ENCODE measurements around the gene COL16A1.

The COL16A1 gene

DNA sequence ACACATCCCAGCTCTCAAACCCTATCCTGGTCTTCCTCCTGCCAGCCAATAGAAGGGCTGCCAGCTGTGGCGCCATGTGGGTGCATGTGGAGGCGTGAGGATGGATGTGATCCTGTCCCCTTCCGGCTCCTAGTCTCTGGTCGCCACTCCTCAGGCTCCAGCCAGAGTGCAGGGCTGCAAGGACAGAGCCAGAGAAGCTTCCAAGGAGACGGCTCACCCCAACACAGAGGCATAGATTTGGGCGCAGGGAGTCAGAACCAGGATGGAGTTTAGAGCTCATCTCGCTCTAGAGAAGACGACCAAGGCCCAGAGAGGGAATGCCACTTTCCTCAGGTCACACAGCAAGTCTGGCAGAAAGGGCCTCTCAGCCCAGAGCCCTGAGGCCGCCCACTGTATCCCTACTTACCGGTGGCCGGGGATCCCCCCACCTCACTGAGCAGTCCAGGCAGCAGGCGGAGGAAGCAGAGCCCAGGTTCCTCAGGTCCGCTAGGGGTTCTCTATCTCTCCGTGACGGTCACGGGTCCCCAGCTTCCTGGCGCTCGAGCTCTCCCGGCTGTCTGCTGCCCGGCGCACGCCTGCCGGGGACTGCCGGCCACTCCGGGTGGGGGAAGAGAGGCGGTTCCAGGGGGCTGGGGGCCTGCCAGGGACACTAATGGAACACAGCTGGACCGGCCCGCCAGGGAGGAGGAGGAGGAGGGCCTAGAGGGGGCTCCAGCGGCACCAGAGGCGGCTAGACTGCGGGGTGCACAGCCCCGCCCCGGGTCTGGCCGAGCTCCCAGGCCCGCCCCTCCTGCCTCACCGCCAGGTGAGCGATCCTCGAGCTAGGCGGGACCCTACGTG is at the start of gene COL16A1:
TSS of gene COL16A1 (minus strand) at position 587 of the 840 bp plus-strand sequence. CDS start 1,824 bp downstream, outside the sequence.
- no peak for DNase-seq (ENCODE audit: extremely low read depth, low read depth)
- TF ChIP-seq, protein P1, sequence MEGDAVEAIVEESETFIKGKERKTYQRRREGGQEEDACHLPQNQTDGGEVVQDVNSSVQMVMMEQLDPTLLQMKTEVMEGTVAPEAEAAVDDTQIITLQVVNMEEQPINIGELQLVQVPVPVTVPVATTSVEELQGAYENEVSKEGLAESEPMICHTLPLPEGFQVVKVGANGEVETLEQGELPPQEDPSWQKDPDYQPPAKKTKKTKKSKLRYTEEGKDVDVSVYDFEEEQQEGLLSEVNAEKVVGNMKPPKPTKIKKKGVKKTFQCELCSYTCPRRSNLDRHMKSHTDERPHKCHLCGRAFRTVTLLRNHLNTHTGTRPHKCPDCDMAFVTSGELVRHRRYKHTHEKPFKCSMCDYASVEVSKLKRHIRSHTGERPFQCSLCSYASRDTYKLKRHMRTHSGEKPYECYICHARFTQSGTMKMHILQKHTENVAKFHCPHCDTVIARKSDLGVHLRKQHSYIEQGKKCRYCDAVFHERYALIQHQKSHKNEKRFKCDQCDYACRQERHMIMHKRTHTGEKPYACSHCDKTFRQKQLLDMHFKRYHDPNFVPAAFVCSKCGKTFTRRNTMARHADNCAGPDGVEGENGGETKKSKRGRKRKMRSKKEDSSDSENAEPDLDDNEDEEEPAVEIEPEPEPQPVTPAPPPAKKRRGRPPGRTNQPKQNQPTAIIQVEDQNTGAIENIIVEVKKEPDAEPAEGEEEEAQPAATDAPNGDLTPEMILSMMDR (IDR thresholded peaks at IDR 0.05; ENCODE audit: low read depth, low read length), result no peak; the same call in 1 of the 2 replicates

DNA sequence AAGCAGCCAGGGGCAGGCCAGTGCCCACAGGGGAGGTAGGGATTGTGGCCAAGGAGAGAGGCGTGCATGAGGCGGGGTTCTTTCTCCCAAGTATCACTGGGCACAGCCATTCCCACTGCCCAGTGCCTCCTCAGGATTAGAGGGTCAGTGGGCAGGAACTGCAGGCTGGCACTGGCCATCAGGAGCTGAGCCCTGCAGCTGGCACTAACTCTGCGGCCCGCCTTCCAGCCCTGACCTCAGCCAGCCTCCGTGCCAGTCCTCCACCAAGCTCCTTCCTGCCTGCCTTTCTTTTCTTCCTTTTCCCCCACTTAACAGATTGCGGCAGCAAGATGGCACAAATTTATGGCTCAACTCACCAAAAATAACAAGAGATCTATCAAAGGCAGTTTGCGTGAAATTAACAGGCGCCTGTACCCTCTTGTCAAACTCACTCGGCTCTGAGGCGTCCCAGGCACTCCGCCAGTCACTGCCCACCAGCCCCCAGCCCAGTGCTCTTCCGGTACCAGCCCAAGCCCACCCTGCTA is 49.2 kb upstream of the COL16A1 start:
- TF ChIP-seq, protein P1 (IDR thresholded peaks at IDR 0.05; ENCODE audit: low read depth, low read length), result no peak

DNA sequence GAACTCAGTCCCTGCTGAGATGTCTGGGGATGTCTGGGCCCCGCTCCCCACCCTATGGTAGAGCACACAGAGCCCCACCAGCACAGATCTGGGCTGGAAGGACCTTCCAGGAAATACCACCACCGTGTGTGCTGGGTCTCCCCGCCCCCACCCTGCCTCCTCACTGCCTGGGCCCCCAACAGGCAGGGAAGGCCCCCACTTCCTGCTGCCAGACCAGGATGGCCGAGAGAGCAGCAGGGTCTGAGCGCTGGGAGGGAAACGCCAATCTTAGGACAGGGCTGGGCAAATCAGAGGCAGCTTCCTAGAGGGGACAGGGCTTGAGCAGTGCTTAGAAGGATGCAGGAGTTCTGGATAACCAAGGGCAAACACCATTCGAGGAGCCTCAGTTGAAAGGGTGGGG is 48.4 kb upstream of the COL16A1 start:
- TF ChIP-seq, protein P1 (IDR thresholded peaks at IDR 0.05; ENCODE audit: low read depth, low read length), result no peak
- no peak for DNase-seq (ENCODE audit: extremely low read depth, low read depth)

More for the DNA sequence above, 49.2 kb upstream of the COL16A1 start:
- no peak for DNase-seq (ENCODE audit: extremely low read depth, low read depth)

DNA sequence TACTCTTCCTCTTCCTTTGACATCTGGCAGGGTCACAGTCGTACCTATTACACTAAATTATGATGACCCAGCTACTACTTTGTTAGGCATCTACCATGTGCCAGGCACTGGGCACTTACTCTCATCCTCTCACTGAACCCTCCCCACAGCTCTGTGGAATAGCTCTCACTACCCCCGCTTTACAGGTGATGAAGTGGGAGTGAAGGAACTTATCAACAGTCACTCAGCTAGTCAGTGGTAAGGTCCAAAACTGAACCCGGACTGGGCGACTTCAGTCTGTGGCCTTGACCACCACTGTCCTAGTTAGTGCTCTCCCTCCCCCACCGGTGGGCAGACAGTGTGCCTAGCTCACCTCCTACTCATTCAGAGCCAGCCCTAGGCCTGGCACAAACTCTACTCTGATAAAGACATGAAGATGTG is 48.0 kb upstream of the COL16A1 start:
- TF ChIP-seq, protein P1 (IDR thresholded peaks at IDR 0.05; ENCODE audit: low read depth, low read length), result no peak
- no peak for DNase-seq (ENCODE audit: extremely low read depth, low read depth)

DNA sequence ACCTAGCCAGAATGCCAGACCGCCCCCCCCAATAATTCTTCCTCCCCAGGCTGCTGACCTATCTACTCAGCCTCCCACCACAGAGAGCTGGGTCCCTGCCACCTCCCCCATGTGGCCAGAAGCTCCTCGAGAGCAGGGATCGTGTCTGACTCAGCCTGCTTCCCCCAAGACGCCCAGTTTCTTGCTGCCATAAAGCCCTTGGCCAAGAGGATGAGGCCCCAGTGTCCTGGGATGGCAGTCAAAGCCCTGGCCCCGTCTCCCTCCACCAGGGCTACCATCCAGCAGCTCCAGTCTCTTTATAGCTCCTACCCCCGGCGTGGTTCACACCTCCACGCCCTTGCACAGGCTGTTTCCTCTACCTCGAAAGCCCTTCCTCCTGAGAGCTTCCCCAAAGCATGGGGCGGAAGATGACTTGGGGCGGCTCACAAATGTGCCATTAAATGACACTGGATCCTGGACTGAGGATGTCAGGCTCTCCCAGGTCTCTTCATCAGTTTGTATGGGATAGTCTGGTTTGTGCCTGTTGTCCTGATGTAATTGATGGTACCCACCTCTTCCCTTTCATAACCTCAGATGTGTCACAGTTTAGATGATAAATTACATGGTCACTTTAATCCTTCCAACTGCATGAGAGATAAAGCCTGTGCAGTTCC is 47.2 kb upstream of the COL16A1 start:
- DNase-seq (ENCODE audit: extremely low read depth, low read depth), result no peak
- TF ChIP-seq, protein P1 (IDR thresholded peaks at IDR 0.05; ENCODE audit: low read depth, low read length), result no peak

DNA sequence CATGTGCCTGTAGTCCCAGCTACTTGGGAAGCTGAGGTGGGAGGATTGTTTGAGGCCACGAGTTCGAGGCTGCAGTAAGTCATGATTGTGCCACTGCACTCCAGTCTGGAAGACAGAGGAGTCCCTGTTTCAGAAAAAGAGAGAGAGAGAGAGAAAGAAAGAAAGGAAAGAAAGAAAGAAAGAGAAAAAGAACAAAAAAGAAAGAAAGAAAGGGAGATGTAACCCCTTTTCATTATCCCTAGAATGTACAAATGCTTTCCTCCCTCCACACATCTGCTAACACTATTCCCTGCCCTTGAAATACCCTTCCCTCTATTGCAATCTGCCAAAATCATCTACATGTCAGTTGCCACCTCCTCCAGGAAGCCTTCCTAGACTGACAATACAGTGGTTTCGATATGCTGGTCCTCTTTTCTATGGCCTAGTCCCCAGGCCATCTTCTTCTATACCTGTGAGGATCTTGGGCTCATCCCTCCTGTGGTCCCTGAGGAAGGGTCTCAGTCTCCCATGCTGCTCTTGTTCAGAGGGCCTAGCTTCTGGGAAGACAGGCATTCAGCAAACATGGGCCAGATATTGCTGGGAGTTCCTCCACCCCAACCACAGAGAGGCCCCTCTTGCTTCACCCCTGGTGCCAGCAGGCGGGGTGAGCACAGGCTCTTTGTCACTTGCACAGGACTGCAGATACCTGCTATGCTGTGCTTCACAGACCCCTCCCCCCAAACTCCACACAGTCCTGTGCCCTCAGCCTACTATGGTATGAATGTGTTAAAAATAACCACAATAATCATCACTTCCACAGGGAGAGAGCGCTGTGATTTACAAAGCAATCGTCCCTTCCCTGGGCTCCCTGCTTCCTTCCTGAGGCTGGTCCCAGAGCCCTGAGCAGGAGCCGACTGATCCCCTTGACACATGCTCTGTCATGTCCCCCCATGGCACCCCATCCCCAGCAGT is 46.2 kb upstream of the COL16A1 start:
- TF ChIP-seq, protein P1 (IDR thresholded peaks at IDR 0.05; ENCODE audit: low read depth, low read length), result no peak
- no peak for DNase-seq (ENCODE audit: extremely low read depth, low read depth)
